Measurements from ENCODE around the gene BANP. TPM values are rescaled to one million over a fixed set of nuclear protein-coding genes. Genes with fewer than 3 reads are reported as not detected.

Gene BANP
- total and polyA plus RNA-seq, 2 of the 8 experiments (the other 6 are each of a cell fraction or from before 2014, with no cell fraction given): 25.8 to 39.8 TPM

- TF ChIP-seq CHD7 (IDR thresholded peaks at IDR 0.05; ENCODE audit: insufficient replicate concordance, low read length) (no peak), CBX8 (IDR thresholded peaks at IDR 0.05; ENCODE audit: borderline replicate concordance, low read depth, low read length) (no peak), CREB1 (IDR thresholded peaks at IDR 0.05) (no peak), CEBPB (IDR thresholded peaks at IDR 0.05; ENCODE audit: low read depth, low read length) (no peak), RFX5 (IDR thresholded peaks at IDR 0.05; ENCODE audit: borderline replicate concordance, low read depth, low read length) (no peak), TCF12 (IDR thresholded peaks at IDR 0.05; ENCODE audit: low read depth, low read length) (no peak), SRF (IDR thresholded peaks at IDR 0.05; ENCODE audit: low read depth, low read length) (no peak), CHD1 (IDR thresholded peaks at IDR 0.05; ENCODE audit: low read depth, low read length) (no peak), GABPA (IDR thresholded peaks at IDR 0.05; ENCODE audit: borderline replicate concordance, insufficient read depth, low read length) (no peak), RNF2 (IDR thresholded peaks at IDR 0.05; ENCODE audit: borderline replicate concordance, low read depth, low read length, missing control alignments, poor library complexity, severe bottlenecking) (no peak), NANOG (IDR thresholded peaks at IDR 0.05; ENCODE audit: insufficient read depth, low read depth, low read length, poor library complexity, severe bottlenecking) (no peak)
These were observed 1.5 kb downstream of the BANP start (continued) for GRCh38 chr16:87952751-87953150.
